ENCODE data around the gene PPM1L.

DNA sequence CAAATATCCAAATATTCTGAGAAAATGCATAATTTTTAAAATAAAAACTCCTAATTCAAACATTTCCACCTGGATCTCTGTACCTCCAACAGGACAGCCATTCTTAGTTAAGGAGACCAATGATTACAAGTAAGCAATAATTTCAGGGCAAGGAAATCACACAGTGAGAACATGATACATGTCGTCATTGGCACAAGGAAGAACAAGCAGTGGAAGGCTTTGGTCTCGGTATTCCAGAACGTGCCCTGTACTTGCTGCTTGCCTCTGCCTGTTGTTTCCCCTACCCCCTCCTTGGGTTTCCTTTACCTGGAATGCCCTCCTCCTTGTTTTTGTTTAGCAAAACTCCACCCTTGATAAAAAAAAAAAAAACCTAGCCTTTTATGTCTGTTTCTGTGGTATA lies 72.8 kb downstream of the PPM1L start:
- TF ChIP-seq, protein P1, sequence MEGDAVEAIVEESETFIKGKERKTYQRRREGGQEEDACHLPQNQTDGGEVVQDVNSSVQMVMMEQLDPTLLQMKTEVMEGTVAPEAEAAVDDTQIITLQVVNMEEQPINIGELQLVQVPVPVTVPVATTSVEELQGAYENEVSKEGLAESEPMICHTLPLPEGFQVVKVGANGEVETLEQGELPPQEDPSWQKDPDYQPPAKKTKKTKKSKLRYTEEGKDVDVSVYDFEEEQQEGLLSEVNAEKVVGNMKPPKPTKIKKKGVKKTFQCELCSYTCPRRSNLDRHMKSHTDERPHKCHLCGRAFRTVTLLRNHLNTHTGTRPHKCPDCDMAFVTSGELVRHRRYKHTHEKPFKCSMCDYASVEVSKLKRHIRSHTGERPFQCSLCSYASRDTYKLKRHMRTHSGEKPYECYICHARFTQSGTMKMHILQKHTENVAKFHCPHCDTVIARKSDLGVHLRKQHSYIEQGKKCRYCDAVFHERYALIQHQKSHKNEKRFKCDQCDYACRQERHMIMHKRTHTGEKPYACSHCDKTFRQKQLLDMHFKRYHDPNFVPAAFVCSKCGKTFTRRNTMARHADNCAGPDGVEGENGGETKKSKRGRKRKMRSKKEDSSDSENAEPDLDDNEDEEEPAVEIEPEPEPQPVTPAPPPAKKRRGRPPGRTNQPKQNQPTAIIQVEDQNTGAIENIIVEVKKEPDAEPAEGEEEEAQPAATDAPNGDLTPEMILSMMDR (IDR thresholded peaks at IDR 0.05): no peak
- TF ChIP-seq POLR2A (IDR thresholded peaks at IDR 0.05; ENCODE audit: low read depth) (no peak), POLR2AphosphoS5 (IDR thresholded peaks at IDR 0.05) (no peak), EP300 (IDR thresholded peaks at IDR 0.05) (no peak)
